IMR-90 (cell line): ENCODE measurements around the gene OR1S1. TPM values are rescaled to one million over a fixed set of nuclear protein-coding genes. Genes with fewer than 3 reads are reported as not detected.

ENCODE experiments used
- ATAC-seq: fragments of 200-7000 bp; cut with Tn5 transposase; 2 replicates; pipeline ENCODE4 v1.9.1; 2020; ENCODE audit warnings: low read depth, mild to moderate bottlenecking, moderate library complexity
- BruUV-seq: library from RNA; stranded (reverse); fragments of 400-500 nt; replicated peaks from 2 replicates; lab custom pipeline; 2021; lab: Mats Ljungman, UMichigan
- CTCF ChIA-PET: fragments of 300-600 bp; formaldehyde crosslinking; extraction: SDS; loops from one replicate; lab custom pipeline; 2021; ENCODE audit warnings: antibody characterized with exemption; lab: Yijun Ruan, JAX
- POLR2A ChIA-PET: fragments of 300-600 bp; sonication (Branson Sonifier 250); formaldehyde crosslinking; loops from one replicate; lab custom pipeline; 2022; ENCODE audit warnings: antibody characterized with exemption; ENCODE audit not compliant: unreplicated experiment; lab: Charles Lee
- DNase-seq: peaks from one replicate; pipeline ENCODE4 v3.0.0; 2013
- H2AFZ ChIP-seq: replicated peaks from 2 replicates; pipeline ENCODE3; 2013; ENCODE audit warnings: low read length, mild to moderate bottlenecking; ENCODE audit not compliant: poor library complexity
- H2AK5ac ChIP-seq: 2 replicates; pipeline ENCODE4 v1.6.1; 2013; ENCODE audit warnings: low read depth, low read length, inconsistent platforms
- H2AK9ac ChIP-seq: replicated peaks from 2 replicates; pipeline ENCODE3; 2013; ENCODE audit warnings: mild to moderate bottlenecking, low read depth, low read length, moderate library complexity; ENCODE audit not compliant: poor library complexity
- H2BK120ac ChIP-seq: 2 replicates; pipeline ENCODE4 v1.6.1; 2013; ENCODE audit warnings: low read depth, low read length, inconsistent platforms
- H2BK15ac ChIP-seq: 3 replicates; pipeline ENCODE4 v1.6.1; 2013; ENCODE audit warnings: low read depth, low read length, inconsistent platforms
- H2BK20ac ChIP-seq: 2 replicates; pipeline ENCODE4 v1.6.1; 2013; ENCODE audit warnings: low read depth, mild to moderate bottlenecking, inconsistent platforms, low read length, moderate library complexity
- H2BK5ac ChIP-seq: 2 replicates; pipeline ENCODE4 v1.6.1; 2013; ENCODE audit warnings: mild to moderate bottlenecking, low read depth, low read length, inconsistent platforms; ENCODE audit not compliant: poor library complexity, severe bottlenecking
- H3K14ac ChIP-seq: replicated peaks from 2 replicates; pipeline ENCODE4 v1.6.1; 2013; ENCODE audit warnings: low read depth, low read length, inconsistent platforms
- H3K18ac ChIP-seq: 2 replicates; pipeline ENCODE4 v1.6.1; 2013; ENCODE audit warnings: low read depth, low read length, control low read depth
- H3K23ac ChIP-seq: 2 replicates; pipeline ENCODE4 v1.6.1; 2013; ENCODE audit warnings: low read depth, low read length, inconsistent platforms
- H3K27ac ChIP-seq: 2 replicates; pipeline ENCODE4 v1.5.1; 2013; ENCODE audit warnings: mild to moderate bottlenecking, control low read depth, low read length; ENCODE audit not compliant: insufficient read depth
- H3K27me3 ChIP-seq: 2 replicates; pipeline ENCODE4 v1.6.1; 2013; ENCODE audit warnings: low read length; ENCODE audit not compliant: control insufficient read depth, insufficient read depth
- H3K36me3 ChIP-seq: 2 replicates; pipeline ENCODE4 v1.6.1; 2013; ENCODE audit warnings: low read length, mixed read lengths; ENCODE audit not compliant: control insufficient read depth, insufficient read depth
- H3K4ac ChIP-seq: 2 replicates; pipeline ENCODE4 v1.6.1; 2013; ENCODE audit warnings: low read depth, low read length, inconsistent platforms
- H3K4me1 ChIP-seq: 2 replicates; pipeline ENCODE4 v1.6.1; 2013; ENCODE audit warnings: low read length, mixed read lengths; ENCODE audit not compliant: control insufficient read depth, insufficient read depth
- H3K4me2 ChIP-seq: 2 replicates; pipeline ENCODE4 v1.6.1; 2013; ENCODE audit warnings: low read depth, mild to moderate bottlenecking, control low read depth, low read length, moderate library complexity
- H3K4me3 ChIP-seq: 2 replicates; pipeline ENCODE4 v1.5.1; 2013; ENCODE audit warnings: low read depth, mild to moderate bottlenecking, control low read depth, low read length, moderate library complexity; ENCODE audit not compliant: insufficient read depth
- H3K56ac ChIP-seq: 2 replicates; pipeline ENCODE4 v1.6.1; 2013; ENCODE audit warnings: low read length, inconsistent platforms; ENCODE audit not compliant: insufficient read depth; ENCODE audit errors: extremely low read depth
- H3K79me1 ChIP-seq, 2 experiments: 2 replicates each; pipeline ENCODE4 v1.6.1; 2013; ENCODE audit warnings: low read length in 2 of 2, inconsistent platforms in 1 of 2, low read depth in 1 of 2
- H3K9ac ChIP-seq: 2 replicates; pipeline ENCODE4 v1.6.1; 2013; ENCODE audit warnings: low read depth, low read length, control low read depth
- H3K9me1 ChIP-seq: 2 replicates; pipeline ENCODE4 v1.6.1; 2013; ENCODE audit warnings: low read length, inconsistent platforms; ENCODE audit not compliant: insufficient read depth
- H3K9me3 ChIP-seq: 2 replicates; pipeline ENCODE4 v1.6.1; 2013; ENCODE audit warnings: low read length; ENCODE audit not compliant: control insufficient read depth, insufficient read depth
- H4K20me1 ChIP-seq: 2 replicates; pipeline ENCODE4 v1.6.1; 2013; ENCODE audit warnings: low read length, inconsistent platforms; ENCODE audit not compliant: insufficient read depth
- H4K5ac ChIP-seq: 2 replicates; pipeline ENCODE4 v1.6.1; 2013; ENCODE audit warnings: mild to moderate bottlenecking, low read depth, low read length, control low read depth
- H4K8ac ChIP-seq, 2 experiments: 2 replicates each; pipeline ENCODE4 v1.6.1; 2013; ENCODE audit warnings: low read depth in 2 of 2, low read length in 2 of 2, control low read depth in 1 of 2, inconsistent platforms in 1 of 2
- H4K91ac ChIP-seq: 2 replicates; pipeline ENCODE4 v1.6.1; 2013; ENCODE audit warnings: low read depth, low read length, inconsistent platforms; ENCODE audit not compliant: insufficient read depth
- BHLHE40 ChIP-seq: fragments of 150-350 bp; IDR thresholded peaks from 2 replicates; pipeline ENCODE4 v1.6.1; 2016; ENCODE audit warnings: mild to moderate bottlenecking, low read depth, low read length
- CEBPB ChIP-seq: IDR thresholded peaks from 2 replicates; pipeline ENCODE4 v1.6.1; 2012; ENCODE audit warnings: low read depth, low read length, improper control_type of control experiment
- CHD1 ChIP-seq: IDR thresholded peaks from 2 replicates; pipeline ENCODE4 v1.6.1; 2012; ENCODE audit warnings: low read depth, low read length, improper control_type of control experiment
- ELK1 ChIP-seq: fragments of 150-350 bp; IDR thresholded peaks from 2 replicates; pipeline ENCODE4 v1.6.1; 2016; ENCODE audit warnings: low read depth, mild to moderate bottlenecking, low read length, moderate library complexity, borderline replicate concordance
- FOS ChIP-seq: fragments of 150-350 bp; IDR thresholded peaks from 2 replicates; pipeline ENCODE4 v1.6.1; 2016; ENCODE audit warnings: low read depth, low read length
- MAZ ChIP-seq: IDR thresholded peaks from 2 replicates; pipeline ENCODE4 v1.6.1; 2012; ENCODE audit warnings: low read depth, mild to moderate bottlenecking, low read length, improper control_type of control experiment, moderate library complexity, borderline replicate concordance
- MXI1 ChIP-seq: IDR thresholded peaks from 2 replicates; pipeline ENCODE4 v1.6.1; 2012; ENCODE audit warnings: low read depth, mild to moderate bottlenecking, low read length, moderate library complexity, borderline replicate concordance
- POLR2A ChIP-seq: IDR thresholded peaks from 2 replicates; pipeline ENCODE4 v1.6.1; 2012; ENCODE audit warnings: mild to moderate bottlenecking, low read depth, low read length
- RAD21 ChIP-seq: IDR thresholded peaks from 2 replicates; pipeline ENCODE4 v1.6.1; 2012; ENCODE audit warnings: low read length, improper control_type of control experiment
- RCOR1 ChIP-seq: IDR thresholded peaks from 2 replicates; pipeline ENCODE4 v1.6.1; 2012; ENCODE audit warnings: mild to moderate bottlenecking, low read length, improper control_type of control experiment; ENCODE audit not compliant: insufficient replicate concordance
- RFX5 ChIP-seq: IDR thresholded peaks from 2 replicates; pipeline ENCODE4 v1.8.0; 2012; ENCODE audit warnings: low read depth, mild to moderate bottlenecking, low read length, moderate library complexity
- SMC3 ChIP-seq: fragments of 150-350 bp; IDR thresholded peaks from 2 replicates; pipeline ENCODE4 v1.6.1; 2016; ENCODE audit warnings: low read depth, mild to moderate bottlenecking, antibody characterized with exemption, low read length, moderate library complexity
- USF2 ChIP-seq: fragments of 150-350 bp; IDR thresholded peaks from 2 replicates; pipeline ENCODE4 v1.6.1; 2017; ENCODE audit warnings: mild to moderate bottlenecking, antibody characterized with exemption, low read length, low read depth
- WGBS, 2 experiments: methylation state at CpG; one replicate each; pipeline versions ENCODE4 v1.1.5 to v1.1.7; 2013; ENCODE audit warnings: missing lambda C conversion rate in 2 of 2; ENCODE audit not compliant: insufficient read length in 1 of 2; ENCODE audit errors: extremely low coverage in 2 of 2; 5-methylcytosine and 5-hydroxymethylcytosine counted together
- dilution Hi-C: fragments of 300-500 bp; cut with HindIII; formaldehyde crosslinking; loops from one replicate; pipeline ENCODE4 v1.14.3; 2018; ENCODE audit warnings: low sequenced_read_pairs; ENCODE audit not compliant: unreplicated experiment
- in situ Hi-C: fragments of 300-500 bp; cut with MboI; formaldehyde crosslinking; loops from 3 replicates; pipeline ENCODE4 v1.14.3; 2019; ENCODE audit warnings: low sequenced_read_pairs, inconsistent platforms, mixed read lengths
- intact Hi-C: fragments of 100-400 bp; cut with micrococcal nuclease; formaldehyde crosslinking; loops from 2 replicates; pipeline ENCODE4 v1.10.0; 2022
- polyA plus RNA-seq, 3 experiments: library from polyadenylated mRNA; depleted of rRNA; stranded (reverse); fragments of >200 nt; gene quantifications; 2 replicates each; pipeline ENCODE4 v1.2.3, GENCODE V29; 2012; ENCODE audit warnings: low replicate concordance in 1 of 3
- total RNA-seq: library from RNA; depleted of rRNA; stranded (reverse); fragments of >200 nt; gene quantifications from 2 replicates; pipeline ENCODE4 v1.2.3, GENCODE V29; 2012
- TF ChIP-seq, protein P1 (sequence below): conservative IDR thresholded peaks from 2 replicates; pipeline ENCODE4 v1.5.1; 2012; ENCODE audit warnings: mild to moderate bottlenecking, low read depth, low read length, improper control_type of control experiment

Gene OR1S1
- total and polyA plus RNA-seq, 2 of the 4 experiments (the other 2 are of a cell fraction): not detected

DNA sequence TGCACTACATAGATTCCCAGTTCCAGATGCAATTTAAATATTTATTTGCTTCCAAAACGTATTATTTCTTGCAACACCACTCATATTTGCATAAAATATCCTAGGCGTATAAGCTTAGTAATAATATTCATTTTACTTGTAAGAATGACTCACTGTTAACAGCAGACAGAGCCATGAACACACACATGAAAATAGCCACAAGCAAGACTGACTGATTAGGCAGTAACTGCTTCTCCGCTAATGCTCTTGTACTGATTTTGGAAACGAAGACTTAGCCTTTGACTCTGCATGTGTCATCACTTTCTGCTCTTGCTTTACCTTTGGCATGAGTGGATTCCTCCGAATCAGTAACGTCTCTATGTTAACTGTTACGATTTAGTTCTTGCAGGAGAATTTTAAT, 10.2 kb downstream of the OR1S1 start:
- Histone ChIP-seq H2AK5ac (no peak overlapping the region), H3K4ac (no peak overlapping the region), H4K5ac (no peak overlapping the region), H4K20me1 (no peaks in the 10 kb centered on the region), H2AFZ (no peak overlapping the region), H4K91ac (no peak overlapping the region), H3K9me1 (no peaks in the 10 kb centered on the region), H2BK120ac (no peak overlapping the region), H3K23ac (no peak overlapping the region), H3K56ac (no peak overlapping the region), H3K36me3 (no peaks in the 10 kb centered on the region), H3K9ac (no peak overlapping the region), H3K4me2 (no peak overlapping the region), H2BK5ac (no peak overlapping the region), H3K4me3 (no peak overlapping the region), H3K4me1 (no peaks in the 10 kb centered on the region), H3K27ac (no peak overlapping the region), H3K14ac (no peak overlapping the region), H2AK9ac (no peak overlapping the region), H2BK20ac (no peak overlapping the region), H3K27me3 (no peaks in the 10 kb centered on the region), H2BK15ac (no peak overlapping the region), H3K9me3 (no peaks in the 10 kb centered on the region; the same call in 1 of the 2 replicates), H4K8ac (no peak overlapping the region), H3K18ac (no peak overlapping the region), H3K79me1 (no peaks in the 10 kb centered on the region)
- BruUV-seq: no TSS peak
- ChIA-PET CTCF (no interaction called here), POLR2A (no interaction called here)
- dilution Hi-C loops: no loop called here
- peak; percentile 41 for DNase-seq
- TF ChIP-seq RAD21 (no peak), USF2 (no peak), SMC3 (no peak), FOS (no peak), RCOR1 (no peak), POLR2A (no peak), MAZ (no peak), MXI1 (no peak), BHLHE40 (no peak), CHD1 (no peak), RFX5 (no peak), CEBPB (no peak), ELK1 (no peak)
- TF ChIP-seq, protein P1, sequence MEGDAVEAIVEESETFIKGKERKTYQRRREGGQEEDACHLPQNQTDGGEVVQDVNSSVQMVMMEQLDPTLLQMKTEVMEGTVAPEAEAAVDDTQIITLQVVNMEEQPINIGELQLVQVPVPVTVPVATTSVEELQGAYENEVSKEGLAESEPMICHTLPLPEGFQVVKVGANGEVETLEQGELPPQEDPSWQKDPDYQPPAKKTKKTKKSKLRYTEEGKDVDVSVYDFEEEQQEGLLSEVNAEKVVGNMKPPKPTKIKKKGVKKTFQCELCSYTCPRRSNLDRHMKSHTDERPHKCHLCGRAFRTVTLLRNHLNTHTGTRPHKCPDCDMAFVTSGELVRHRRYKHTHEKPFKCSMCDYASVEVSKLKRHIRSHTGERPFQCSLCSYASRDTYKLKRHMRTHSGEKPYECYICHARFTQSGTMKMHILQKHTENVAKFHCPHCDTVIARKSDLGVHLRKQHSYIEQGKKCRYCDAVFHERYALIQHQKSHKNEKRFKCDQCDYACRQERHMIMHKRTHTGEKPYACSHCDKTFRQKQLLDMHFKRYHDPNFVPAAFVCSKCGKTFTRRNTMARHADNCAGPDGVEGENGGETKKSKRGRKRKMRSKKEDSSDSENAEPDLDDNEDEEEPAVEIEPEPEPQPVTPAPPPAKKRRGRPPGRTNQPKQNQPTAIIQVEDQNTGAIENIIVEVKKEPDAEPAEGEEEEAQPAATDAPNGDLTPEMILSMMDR: no peak
- in situ Hi-C loops: no loop called here
- peak; percentile 42 for ATAC-seq
- WGBS, 2 experiments: no CpG with 5 or more reads among the region's 7 CpGs
- intact Hi-C loops: no loop called here
